NCI-H128 (cell line): ENCODE results near the gene STAT3.
"Not testable (repeated sequence)": the region's sequence is repeated elsewhere in the genome, so short reads cannot be mapped to it uniquely, and the experiment has no call there.

Source experiments
- DNase-seq: peaks from one replicate; lab custom pipeline; 2025; ENCODE audit not compliant: unreplicated experiment; lab: John Stamatoyannopoulos, UW

The STAT3 gene

GRCh38 chr17:42317967-42318366, 70.3 kb downstream of the STAT3 start:
- DNase-seq = not testable (repeated sequence)

- no peak for DNase-seq
Measured at GRCh38 chr17:42317266-42317845, 70.9 kb downstream of the STAT3 start.

DNA sequence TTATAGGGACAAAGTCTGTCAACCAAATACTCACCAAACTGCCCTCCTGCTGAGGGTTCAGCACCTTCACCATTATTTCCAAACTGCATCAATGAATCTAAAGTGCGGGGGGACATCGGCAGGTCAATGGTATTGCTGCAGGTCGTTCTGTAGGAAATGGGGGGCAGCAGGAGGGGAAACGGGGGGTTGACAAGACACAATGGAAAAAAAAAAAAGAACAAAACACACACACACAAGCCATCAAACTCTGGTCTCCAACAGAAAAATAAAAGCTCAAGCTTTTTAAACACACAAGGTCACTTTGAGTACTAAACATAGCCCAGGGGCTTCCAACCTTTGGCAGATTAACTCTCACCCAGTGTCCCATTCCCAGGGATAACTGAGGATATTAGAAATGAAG, 71.5 kb downstream of the STAT3 start:
- no peak for DNase-seq

- no peak for DNase-seq
Measured at GRCh38 chr17:42315402-42316156, 72.7 kb downstream of the STAT3 start.

- no peak for DNase-seq
Measured at GRCh38 chr17:42313773-42314566, 74.3 kb downstream of the STAT3 start.

DNA sequence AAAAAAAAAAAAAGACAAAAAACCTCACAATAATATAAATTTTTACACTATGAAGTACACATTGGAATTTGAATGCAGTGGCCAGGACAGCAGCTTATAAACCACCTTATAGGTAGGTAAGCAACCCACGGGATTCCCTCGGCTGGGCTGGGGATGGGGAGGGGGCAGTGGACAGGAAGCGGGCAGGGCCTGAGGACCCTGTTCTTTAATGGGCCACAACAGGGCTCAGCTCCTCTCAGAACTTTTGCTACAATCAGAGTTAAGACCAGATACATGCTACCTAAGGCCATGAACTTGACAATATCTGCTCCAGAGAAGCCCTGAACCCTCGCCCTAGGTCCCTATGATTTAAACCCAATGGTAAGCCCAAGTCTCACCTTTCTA, 74.9 kb downstream of the STAT3 start:
- DNase-seq = no peak

- peak; percentile 13 for DNase-seq
Measured at GRCh38 chr17:42312285-42313130, 75.7 kb downstream of the STAT3 start.

DNA sequence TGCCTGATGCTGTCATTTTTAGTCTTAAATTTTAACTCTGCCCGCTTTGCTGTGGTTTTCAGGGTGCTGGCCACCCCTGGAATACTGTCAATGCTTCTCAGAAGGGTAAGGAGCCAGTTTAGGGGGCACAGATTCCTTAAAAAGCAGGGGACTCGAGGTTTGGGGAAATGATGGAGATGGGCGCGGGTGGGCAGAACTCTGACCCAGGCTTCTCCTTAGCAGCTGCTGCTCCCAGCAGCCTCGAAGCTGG, 76.3 kb downstream of the STAT3 start:
- no peak for DNase-seq

DNA sequence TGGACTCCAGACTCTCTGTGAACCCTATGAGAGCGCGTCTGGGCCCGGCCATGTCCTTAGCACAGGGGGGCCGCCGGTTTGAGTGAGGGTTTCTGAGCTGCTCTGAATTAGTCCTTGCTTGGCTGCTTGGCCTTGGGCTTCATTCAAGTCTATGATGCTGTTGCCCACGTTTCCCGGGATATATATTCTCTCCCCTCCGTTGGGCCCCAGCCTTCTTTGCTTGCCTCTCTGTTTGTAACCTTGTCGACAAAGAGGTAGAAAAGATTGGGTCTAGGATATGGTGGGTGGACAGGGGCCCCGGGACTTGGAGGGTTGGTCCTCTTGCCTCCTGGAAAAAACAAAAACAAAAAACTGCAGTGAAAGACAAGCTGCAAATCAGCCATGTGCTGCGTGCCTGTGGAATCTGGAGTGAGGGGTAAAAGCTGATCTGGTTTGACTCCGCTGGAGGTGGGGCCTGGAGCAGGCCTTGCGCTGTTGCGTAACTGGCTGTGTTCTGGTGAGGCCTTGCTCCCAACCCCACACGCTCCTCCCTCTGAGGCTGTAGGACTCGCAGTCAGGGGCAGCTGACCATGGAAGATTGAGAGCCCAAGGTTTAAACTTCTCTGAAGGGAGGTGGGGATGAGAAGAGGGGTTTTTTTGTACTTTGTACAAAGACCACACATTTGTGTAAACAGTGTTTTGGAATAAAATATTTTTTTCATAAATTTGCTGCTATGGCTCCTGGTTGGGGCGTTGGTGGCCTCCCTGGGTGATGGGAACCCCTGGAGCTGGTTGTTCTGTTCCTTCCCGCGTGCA, 76.8 kb downstream of the STAT3 start:
- no peak for DNase-seq

DNA sequence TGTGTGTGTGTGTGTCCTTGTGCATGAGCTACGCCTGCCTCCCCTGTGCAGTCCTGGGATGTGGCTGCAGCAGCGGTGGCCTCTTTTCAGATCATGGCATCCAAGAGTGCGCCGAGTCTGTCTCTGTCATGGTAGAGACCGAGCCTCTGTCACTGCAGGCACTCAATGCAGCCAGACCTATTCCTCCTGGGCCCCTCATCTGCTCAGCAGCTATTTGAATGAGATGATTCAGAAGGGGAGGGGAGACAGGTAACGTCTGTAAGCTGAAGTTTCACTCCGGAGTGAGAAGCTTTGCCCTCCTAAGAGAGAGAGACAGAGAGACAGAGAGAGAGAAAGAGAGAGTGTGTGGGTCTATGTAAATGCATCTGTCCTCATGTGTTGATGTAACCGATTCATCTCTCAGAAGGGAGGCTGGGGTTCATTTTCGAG, 77.4 kb downstream of the STAT3 start:
- no peak for DNase-seq

DNA sequence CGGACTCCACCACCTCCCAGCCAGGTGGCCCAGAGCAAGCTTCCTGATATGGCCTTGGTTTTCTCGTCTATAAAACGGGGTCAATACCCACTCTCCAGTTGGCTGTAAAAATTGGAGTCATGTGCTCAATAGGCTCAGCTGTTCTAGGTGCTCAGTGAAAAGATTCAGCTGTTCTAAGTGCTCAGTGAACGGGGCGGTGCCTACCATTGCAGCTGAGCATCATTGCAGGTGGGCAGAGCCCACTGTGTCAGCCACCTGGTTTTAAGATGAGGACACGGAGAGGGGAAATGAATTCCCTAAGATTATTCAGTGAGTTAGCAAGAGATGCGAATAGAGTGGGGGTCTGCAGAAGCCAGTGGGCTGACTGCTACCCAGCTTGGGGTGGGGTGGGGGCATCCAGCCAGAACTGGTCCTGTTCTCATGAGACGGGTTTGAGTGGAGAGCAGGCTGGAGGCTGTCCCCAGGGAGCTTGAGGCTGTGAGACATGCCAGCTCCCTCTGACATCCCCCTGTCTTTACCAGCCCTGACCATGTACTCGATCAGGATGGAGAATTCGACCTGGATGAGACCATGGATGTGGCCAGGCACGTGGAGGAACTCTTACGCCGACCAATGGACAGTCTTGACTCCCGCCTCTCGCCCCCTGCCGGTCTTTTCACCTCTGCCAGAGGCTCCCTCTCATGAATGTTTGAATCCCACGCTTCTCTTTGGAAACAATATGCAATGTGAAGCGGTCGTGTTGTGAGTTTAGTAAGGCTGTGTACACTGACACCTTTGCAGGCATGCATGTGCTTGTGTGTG, 78.1 kb downstream of the STAT3 start:
- no peak for DNase-seq

DNA sequence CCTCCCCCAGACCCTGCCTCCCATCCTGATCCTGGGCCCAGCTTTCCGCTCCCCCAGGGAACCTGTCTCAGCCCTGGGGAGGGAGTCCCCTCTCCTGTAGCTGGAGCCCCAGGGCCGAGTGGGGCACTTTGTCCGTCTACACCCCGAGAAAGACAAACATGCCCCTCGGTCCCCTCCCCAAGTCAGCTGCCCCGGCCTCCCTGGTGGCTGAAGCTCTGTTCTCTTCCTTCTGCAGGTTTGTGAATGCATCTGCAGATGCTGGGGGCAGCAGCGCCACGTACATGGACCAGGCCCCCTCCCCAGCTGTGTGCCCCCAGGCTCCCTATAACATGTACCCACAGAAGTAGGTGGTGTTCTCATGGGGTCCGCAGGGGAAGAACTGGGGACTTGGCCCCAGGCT, 79.1 kb downstream of the STAT3 start:
- DNase-seq = no peak

DNA sequence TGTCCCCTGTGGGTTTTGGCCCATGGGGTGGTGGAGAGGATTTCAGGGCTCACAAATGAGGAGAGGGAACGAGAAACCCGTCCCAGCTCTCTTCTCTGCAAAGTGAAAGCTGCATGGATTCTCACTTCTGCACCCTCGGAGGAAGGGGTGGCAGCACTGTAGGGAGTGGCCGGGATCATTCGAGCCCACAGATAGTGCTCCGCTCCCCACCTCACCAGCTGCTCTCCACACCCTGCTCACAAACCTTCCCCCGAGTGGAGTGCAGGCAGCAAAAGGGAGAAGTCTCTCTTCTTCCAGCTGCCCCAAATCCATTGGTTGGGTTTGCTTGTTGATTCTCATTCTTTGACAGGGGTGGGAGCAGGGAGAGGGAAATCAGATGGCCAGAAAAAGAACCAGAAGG, 79.8 kb downstream of the STAT3 start:
- no peak for DNase-seq

DNA sequence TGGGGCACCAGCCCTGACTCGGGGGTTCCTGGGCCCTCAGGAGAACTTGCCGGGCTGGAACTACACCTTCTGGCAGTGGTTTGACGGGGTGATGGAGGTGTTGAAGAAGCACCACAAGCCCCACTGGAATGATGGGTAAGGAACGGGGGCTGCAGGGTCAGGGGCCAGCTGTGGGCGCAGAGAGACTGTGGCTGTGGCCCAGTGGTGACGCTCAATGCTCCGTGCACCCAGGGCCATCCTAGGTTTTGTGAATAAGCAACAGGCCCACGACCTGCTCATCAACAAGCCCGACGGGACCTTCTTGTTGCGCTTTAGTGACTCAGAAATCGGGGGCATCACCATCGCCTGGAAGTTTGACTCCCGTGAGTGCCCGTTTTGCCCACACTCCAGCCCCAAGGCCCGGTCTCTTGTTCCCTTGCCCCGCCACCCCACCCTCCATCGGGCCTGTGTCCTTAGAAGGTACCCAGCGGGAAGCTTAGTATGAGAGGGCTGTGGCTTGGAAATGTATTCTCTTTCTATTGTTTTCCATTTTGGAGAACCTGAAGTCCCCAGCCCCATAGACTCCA, 80.8 kb downstream of the STAT3 start:
- no peak for DNase-seq

- no peak for DNase-seq
Measured at GRCh38 chr17:42306385-42306667, 81.9 kb downstream of the STAT3 start.

DNA sequence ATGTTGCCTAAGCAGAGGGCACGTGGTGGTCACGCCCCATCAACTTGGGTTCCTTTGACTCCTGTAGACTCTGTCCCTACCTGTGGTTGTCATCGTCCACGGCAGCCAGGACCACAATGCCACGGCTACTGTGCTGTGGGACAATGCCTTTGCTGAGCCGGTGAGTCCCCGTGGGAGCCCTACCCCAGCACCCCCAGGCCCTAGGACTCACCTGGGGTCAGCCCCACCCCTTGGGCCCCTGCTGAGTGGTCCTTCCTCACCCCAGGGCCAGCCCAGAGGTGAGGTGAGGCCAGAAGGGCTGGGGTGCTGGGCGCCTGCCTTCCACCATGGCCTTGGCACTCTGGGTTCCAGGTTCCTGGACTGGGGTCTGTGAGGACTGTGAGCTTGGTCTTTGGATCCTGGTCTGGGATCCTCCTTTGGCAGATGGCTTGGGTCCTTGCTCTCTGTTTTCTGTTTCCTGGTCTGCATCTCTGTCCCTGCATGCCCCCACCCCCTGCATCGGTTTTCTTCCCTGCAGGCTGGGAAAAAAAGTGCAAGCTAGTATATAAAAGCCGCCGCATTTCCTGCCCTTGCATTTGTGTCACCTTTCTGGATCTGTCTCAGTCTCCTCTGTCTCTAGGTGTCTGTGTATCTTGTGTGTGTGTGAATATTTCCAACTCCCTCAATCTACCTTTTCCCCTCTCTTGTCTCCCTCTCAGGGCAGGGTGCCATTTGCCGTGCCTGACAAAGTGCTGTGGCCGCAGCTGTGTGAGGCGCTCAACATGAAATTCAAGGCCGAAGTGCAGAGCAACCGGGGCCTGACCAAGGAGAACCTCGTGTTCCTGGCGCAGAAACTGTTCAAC, 82.5 kb downstream of the STAT3 start:
- DNase-seq = no peak

DNA sequence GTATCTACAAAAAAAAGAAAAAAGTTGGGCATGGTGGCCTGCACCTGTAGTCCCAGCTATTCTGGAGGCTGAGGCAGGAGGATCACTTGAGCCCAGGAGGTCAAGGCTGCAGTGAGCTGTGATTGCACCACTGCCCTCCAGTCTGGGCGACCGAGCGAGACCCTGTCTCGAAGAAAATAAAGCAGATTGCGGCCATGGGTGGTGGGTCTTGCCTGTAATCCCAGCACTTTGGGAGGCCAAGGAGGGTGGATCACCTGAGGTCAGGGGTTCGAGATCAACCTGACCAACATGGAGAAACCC, 83.3 kb downstream of the STAT3 start:
- DNase-seq = not testable (repeated sequence)

DNA sequence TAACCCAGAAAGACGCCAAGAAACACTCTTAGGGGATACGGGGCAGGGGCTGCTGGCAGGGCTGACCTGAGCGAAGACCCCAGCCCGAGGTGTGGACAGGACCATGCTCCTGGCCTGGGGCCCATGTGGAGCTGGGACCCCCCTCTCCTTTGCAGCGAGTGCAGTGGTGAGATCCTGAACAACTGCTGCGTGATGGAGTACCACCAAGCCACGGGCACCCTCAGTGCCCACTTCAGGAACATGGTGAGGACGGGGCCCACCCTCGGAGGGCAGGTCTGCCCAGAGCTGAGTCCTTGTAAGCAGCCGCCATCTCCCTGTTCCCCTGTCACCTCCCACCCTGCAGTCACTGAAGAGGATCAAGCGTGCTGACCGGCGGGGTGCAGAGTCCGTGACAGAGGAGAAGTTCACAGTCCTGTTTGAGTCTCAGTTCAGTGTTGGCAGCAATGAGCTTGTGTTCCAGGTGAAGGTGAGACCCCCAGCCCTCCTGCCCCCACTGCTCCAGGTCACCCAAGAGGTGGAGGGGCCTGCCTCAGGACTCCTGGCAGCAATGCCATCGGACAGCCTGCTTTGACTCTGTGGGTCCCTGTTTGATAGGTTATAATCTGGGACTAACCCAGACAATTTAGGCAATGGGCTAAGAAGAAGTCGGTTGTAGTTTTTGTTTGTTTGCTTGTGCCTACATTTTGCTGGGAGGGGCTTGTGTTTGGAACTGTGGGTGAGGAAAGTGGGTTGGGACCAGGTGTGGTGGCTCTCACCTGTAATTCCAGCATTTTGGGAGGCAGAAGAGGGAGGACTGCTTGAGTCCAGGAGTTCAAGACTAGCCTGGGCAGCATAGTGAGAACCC, 83.8 kb downstream of the STAT3 start:
- no peak for DNase-seq
